HG02884 (cell line): ENCODE measurements around the gene GTPBP4.

Experiments
- ATAC-seq: cut with Tn5 transposase; IDR thresholded peaks from one replicate; pipeline ENCODE4 v1.9.1; 2021; ENCODE audit warnings: mild to moderate bottlenecking, moderate library complexity; ENCODE audit not compliant: unreplicated experiment

GTPBP4 gene

GRCh38 chr10:966466-967235 is 21.6 kb upstream of the GTPBP4 start:
- no peak for ATAC-seq

- no peak for ATAC-seq
Observed at GRCh38 chr10:968546-969199, 19.6 kb upstream of the GTPBP4 start.

DNA sequence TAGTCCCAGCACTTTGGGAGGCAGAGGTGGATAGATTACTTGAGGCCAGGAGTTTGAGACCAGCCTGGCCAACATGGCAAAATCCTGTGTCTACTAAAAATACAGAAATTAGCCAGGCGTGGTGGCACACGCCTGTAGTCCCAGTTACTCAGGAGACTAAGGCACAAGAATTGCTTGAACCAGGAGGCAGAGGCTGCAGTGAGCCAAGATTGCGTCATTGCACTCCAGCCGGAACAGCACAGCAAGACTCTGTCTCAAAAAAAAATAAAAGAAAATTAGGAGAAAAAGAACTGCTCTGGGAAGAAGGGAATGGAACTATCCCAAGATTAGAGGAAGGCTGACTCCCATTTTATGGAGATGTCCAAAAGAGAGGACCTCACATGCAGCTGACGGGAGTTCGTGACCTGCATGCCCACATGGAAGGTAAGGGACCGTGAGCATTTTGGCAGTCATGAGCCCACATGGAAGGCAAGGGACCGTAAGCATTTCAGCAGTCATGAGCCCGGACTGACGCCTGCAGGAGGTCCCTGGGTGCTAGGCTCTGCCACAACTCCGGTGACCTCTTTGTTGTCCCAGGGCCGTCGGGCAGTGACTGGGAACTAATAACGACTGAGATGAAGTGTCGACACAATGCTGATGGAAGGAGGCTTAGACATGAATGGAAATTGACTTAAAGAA is 18.6 kb upstream of the GTPBP4 start:
- no peak for ATAC-seq

GRCh38 chr10:970311-971149 is 17.7 kb upstream of the GTPBP4 start:
- no peak for ATAC-seq

DNA sequence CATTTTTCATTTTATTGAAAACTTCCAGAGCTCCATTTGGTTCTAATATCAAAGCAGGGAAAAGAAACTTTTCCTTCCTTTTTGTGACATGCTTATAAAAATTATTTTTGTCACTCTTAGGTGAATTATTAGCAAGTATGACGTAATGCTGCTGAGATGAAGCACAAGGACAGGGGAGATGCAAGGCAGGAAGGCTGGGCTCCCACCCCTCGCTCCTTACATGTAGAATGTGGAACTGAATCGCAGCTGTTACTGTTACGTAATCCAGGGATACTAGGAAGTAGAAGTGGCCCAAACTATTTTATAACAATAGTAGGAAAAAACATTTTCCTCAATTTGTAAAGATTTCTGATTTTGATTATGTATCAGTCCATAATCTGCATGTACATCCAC is 17.1 kb upstream of the GTPBP4 start:
- ATAC-seq, result no peak

GRCh38 chr10:971613-972012 is 16.6 kb upstream of the GTPBP4 start:
- ATAC-seq, result no peak

DNA sequence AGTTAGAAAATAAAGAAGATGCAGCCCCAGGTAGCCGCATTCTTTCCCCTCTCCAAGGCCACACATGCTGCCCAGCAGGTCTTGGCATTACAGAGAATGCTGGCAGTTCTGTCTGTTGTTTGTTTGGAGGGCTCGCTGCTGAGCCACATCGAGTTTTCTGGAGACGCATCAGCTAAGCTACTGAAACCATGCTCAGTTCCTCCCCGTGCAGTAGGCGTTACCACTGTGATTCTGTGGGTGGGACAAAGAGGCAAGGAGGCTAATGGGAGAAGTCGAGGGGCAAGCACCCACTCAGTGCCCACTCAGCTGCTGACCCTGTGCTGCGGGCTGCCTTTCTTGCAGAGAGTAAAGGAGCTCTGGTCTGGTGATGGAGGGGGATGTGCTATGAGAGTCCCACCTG is 15.5 kb upstream of the GTPBP4 start:
- no peak for ATAC-seq

DNA sequence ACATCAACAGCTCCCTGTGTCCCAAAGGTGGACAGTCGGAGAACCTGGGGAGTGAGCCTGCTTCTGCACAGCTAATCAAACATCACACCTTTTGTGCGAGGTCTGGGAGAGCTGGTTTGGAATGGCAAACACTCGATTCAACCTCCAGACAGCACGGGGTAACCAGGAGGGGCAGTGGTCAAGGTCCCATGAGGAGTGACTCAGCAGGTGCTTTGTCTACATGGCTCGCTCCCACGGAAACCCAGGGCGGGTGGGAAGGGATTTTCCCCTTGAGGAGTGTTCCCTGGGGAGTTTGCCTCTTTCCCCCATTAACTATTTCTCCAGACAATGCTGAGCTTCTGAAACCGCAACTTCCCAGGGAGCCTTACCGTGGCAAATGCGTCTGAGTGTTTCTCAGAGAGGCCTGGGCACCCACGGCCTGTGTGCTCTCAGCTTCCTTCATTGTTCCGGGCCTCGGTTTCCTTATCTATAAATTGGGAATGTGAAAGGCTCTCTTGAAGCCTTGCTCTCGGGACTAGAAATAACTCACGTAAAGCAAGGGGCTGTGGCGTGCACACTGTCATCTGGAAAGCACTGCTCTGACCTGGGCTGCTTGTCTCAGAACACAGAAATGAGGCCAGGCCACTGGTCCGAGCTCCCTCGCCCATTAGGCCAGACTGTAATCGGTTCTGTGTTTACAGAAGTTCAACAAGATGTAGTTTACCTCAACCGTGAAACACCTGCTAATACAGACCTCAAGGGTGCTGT is 14.0 kb upstream of the GTPBP4 start:
- ATAC-seq, result no peak

GRCh38 chr10:974785-975074 is 13.5 kb upstream of the GTPBP4 start:
- ATAC-seq, result no peak

DNA sequence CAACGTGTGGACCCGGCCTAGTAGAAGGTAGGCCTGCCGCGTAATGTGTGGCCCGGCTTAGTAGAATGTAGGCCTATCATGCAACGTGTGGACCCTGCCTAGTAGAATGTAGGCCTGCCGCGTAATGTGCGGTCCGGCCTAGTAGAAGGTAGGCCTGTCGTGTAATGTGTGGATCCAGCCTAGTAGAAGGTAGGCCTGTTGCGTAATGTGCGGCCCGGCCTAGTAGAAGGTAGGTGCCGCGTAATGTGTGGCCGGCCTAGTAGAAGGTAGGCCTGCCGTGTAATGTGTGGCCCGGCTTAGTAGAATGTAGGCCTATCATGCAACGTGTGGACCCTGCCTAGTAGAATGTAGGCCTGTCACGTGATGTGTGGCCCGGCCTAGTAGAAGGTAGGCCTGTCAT is 11.9 kb upstream of the GTPBP4 start:
- no peak for ATAC-seq

GRCh38 chr10:978826-979421 is 9.3 kb upstream of the GTPBP4 start:
- no peak for ATAC-seq

DNA sequence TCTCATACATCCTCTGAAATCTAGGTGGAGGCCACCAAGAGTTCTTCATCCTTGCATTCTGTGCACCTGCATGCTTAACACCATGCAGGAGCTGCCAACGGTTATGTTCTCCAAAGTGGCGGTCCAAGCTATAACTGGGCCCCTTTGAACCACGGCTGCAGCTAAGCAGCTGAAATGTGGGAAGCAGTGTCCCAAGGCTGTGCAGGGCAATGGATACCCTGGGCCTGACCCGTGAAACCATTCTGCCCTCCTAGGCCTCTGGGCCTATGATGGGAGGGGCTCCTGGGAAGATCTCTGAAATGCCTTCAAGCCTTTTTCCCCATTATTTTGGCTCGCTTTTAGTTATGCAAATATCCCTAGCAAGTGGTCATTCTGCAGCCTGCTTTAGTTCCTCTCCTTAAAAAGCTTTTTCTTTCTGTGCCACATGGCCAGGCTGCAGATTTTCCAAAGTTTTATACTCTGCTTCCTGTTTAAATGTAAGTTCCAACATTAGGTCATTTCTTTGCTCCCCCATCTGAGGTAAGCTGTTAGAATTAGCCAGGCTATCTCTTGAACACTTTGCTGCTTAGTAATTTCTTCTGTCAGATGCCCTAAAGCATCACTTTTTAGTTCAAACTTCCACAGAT is 7.7 kb upstream of the GTPBP4 start:
- no peak for ATAC-seq

DNA sequence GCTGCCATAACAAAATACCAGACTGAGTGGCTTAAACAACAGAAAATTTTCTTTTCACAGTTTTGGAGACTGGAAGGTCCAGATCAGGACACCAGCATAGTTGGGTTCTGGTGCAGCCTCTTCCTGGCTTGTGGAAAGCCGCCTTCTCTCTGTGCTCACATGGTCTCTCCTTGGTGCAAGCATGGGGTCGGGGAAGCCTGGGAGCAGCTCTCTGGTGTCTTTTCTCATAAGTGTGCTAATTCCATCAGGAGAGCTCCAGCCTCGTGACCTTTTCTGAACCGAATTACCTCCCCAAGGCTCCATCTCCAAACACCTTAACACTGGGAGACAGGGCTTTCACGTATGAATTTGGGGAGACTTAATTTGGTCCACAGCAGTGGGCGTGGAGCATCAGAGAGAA is 4.8 kb upstream of the GTPBP4 start:
- ATAC-seq, result no peak

DNA sequence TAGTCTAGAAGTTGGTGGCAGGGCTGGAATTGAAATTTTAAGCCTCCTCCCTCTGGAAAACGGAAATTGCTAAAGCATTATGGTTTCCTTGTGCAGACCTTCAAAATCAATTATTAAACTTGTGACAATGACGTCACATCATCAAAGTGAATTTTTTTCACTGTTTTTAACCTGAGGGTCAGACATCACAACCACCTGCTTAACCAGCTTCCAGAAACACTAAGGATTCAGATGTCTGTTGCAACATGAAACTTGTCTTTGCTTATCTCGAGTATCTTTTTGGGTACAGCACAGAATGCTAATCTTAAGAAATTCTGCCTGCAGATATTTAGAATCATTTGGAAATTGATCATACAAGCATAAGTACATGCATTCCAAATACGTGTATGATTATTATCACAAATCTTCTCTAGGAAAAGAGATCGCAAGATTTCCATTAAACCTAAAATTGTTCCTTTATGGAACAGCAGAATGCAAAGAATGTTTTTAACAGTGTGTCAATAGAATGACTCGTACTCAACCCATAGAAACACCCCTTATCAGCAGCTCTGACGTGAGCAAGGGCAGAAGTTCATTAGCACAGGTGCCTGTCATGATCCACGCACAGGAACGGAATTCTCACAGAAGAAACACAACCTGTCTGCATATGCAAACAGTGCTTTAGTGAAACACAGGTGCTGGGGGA is 4.1 kb upstream of the GTPBP4 start:
- no peak for ATAC-seq

DNA sequence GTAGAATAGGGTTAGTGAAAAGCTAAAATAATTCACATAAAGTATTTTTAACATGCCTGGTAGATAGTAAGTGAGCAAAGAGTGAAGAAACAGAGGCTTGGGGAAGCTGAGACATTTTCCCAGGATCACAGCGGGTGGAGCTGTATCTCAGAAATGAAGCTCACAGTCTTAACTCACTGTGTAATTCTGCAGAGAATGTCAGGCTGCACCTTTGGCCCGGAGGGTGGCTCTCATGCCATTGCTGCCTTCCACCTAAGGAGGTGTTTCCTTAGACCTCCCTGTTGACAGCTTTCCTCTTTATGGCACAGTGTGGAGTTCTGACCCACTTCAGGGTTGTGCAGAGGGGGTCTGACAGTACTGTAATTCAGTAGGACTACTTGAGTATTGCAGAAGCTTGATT is 2.9 kb upstream of the GTPBP4 start:
- no peak for ATAC-seq

- ATAC-seq, result no peak
Observed at GRCh38 chr10:986137-986825, 2.0 kb upstream of the GTPBP4 start.

DNA sequence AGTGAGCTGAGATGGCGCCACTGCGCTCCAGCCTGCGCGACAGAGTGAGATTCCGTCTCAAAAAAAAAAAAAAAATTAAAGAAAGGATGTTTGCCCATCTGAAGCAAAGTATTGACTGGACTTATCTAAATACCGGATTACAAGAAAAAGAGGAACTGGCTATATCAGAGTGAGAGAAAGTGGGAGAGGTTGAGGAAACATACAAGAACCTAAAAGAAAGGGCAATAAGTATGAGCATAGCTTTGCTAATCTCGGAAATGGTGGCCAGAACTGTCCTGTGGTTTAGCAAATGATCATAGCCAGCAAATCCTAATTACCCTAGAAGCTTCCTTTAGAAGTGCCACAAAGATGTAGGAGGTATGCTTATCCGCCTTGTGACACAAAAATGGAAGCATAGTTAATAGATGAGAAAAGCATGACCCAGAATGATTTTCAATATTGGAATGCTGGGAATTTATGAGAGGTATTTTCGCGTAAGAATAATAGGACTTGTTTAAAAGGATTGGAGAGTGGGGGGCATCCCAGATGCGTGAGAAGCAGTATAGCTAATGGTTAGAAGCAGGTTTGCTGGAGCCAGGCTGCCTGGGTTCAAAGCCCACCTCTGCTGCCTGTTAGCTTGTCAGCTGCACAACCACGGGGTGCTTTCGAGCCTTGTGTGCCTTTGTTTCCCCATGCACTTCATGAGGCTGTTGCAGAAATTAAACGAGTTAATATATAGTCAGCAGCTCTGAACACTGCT is 1.2 kb upstream of the GTPBP4 start:
- no peak for ATAC-seq

- ATAC-seq, result no peak
Observed at GRCh38 chr10:987620-987869, 689 bp upstream of the GTPBP4 start.
